DOHH2 (cell line): ENCODE data around the gene TUBB3.

Experiments used
- H3F3A ChIP-seq: fragments of 200-600 bp; sonication (generic), shearing (Covaris generic); 2 replicates; pipeline ENCODE4 v1.6.0; 2016; ENCODE audit warnings: antibody characterized with exemption, mild to moderate bottlenecking; ENCODE audit not compliant: control insufficient read depth, insufficient read depth
- H3K27ac ChIP-seq: fragments of 200-600 bp; sonication (generic); 2 replicates; pipeline ENCODE4 v1.5.1; 2014; ENCODE audit warnings: low read depth, mild to moderate bottlenecking, low read length, moderate library complexity
- H3K27me3 ChIP-seq: fragments of 200-600 bp; sonication (generic); 2 replicates; pipeline ENCODE4 v1.6.1; 2014; ENCODE audit warnings: mild to moderate bottlenecking, low read length, mixed read lengths; ENCODE audit not compliant: control insufficient read depth
- H3K36me3 ChIP-seq: fragments of 200-600 bp; sonication (generic); 2 replicates; pipeline ENCODE4 v1.6.1; 2014; ENCODE audit warnings: mild to moderate bottlenecking, low read length, moderate library complexity, mixed read lengths; ENCODE audit not compliant: control insufficient read depth
- H3K4me1 ChIP-seq: fragments of 200-600 bp; sonication (generic); 2 replicates; pipeline ENCODE4 v1.6.1; 2014; ENCODE audit warnings: mild to moderate bottlenecking, low read length, mixed read lengths; ENCODE audit not compliant: control insufficient read depth
- H3K4me2 ChIP-seq: fragments of 200-600 bp; sonication (generic); 2 replicates; pipeline ENCODE4 v1.6.0; 2014; ENCODE audit warnings: mild to moderate bottlenecking, low read length, moderate library complexity
- H3K4me3 ChIP-seq: fragments of 200-600 bp; sonication (generic); 2 replicates; pipeline ENCODE4 v1.5.1; 2014; ENCODE audit warnings: mild to moderate bottlenecking, low read length, mixed read lengths
- H3K79me2 ChIP-seq: fragments of 200-600 bp; sonication (generic); 2 replicates; pipeline ENCODE4 v1.6.1; 2014; ENCODE audit warnings: mild to moderate bottlenecking, low read length, mixed read lengths; ENCODE audit not compliant: control insufficient read depth
- H3K9me2 ChIP-seq: fragments of 200-600 bp; sonication (generic); replicated peaks from 2 replicates; pipeline ENCODE4 v1.6.1; 2014; ENCODE audit warnings: mild to moderate bottlenecking, low read length, mixed read lengths; ENCODE audit not compliant: control insufficient read depth
- H3K9me3 ChIP-seq: fragments of 200-600 bp; sonication (generic); 2 replicates; pipeline ENCODE4 v1.6.1; 2014; ENCODE audit warnings: antibody characterized with exemption, low read length, mixed read lengths; ENCODE audit not compliant: control insufficient read depth, insufficient read depth
- H4K20me1 ChIP-seq: fragments of 200-600 bp; sonication (generic); 2 replicates; pipeline ENCODE4 v1.6.0; 2014; ENCODE audit warnings: low read depth, mild to moderate bottlenecking, antibody characterized with exemption, low read length, moderate library complexity; ENCODE audit not compliant: control insufficient read depth, insufficient read depth
- CTCF ChIP-seq: fragments of 200-600 bp; sonication (generic); IDR thresholded peaks from one replicate; pipeline ENCODE4 v1.5.1; 2014; ENCODE audit warnings: antibody characterized with exemption, mild to moderate bottlenecking, low read depth, low read length; ENCODE audit not compliant: poor library complexity, severe bottlenecking
- EZH2phosphoT487 ChIP-seq: fragments of 200-600 bp; sonication (generic); IDR thresholded peaks from 2 replicates; pipeline ENCODE4 v1.6.1; 2017; ENCODE audit warnings: borderline replicate concordance, mild to moderate bottlenecking, antibody characterized with exemption, low read length, moderate library complexity, mixed read lengths

Gene TUBB3

GRCh38 chr16:89936034-89936433 is 12.9 kb downstream of the TUBB3 start:
- TF ChIP-seq CTCF, result no peak
- no peak for TF ChIP-seq EZH2phosphoT487
- no peak overlapping the region for H3K4me2 ChIP-seq
- no peak overlapping the region for H3K27ac ChIP-seq
- no peaks in the 10 kb centered on the region for H3K27me3 ChIP-seq
- no peaks in the 10 kb centered on the region for H3K9me2 ChIP-seq
- H3K4me3 ChIP-seq, result no peak overlapping the region
- peaks cover 32% of the 10 kb centered on the region for H3F3A ChIP-seq
- H3K4me1 ChIP-seq, result peaks cover 33% of the 10 kb centered on the region
- H3K9me3 ChIP-seq, result no peaks in the 10 kb centered on the region
- peaks cover 19% of the 10 kb centered on the region for H3K79me2 ChIP-seq
- H4K20me1 ChIP-seq, result peaks cover 12% of the 10 kb centered on the region; the same call in 1 of the 2 replicates
- H3K36me3 ChIP-seq, result peaks cover 73% of the 10 kb centered on the region

GRCh38 chr16:89936508-89936907 is 13.4 kb downstream of the TUBB3 start:
- Histone ChIP-seq H3K9me2 (no peaks in the 10 kb centered on the region), H3K4me1 (peaks cover 37% of the 10 kb centered on the region), H4K20me1 (peaks cover 8% of the 10 kb centered on the region; the same call in 1 of the 2 replicates), H3F3A (peaks cover 37% of the 10 kb centered on the region), H3K4me3 (no peak overlapping the region), H3K27ac (no peak overlapping the region), H3K27me3 (no peaks in the 10 kb centered on the region), H3K36me3 (peaks cover 68% of the 10 kb centered on the region), H3K9me3 (no peaks in the 10 kb centered on the region), H3K4me2 (no peak overlapping the region), H3K79me2 (peaks cover 14% of the 10 kb centered on the region)
- no peak for TF ChIP-seq EZH2phosphoT487
- TF ChIP-seq CTCF, result no peak

- Histone ChIP-seq H3K27me3 (no peaks in the 10 kb centered on the region), H3K36me3 (peaks cover 64% of the 10 kb centered on the region), H3K27ac (no peak overlapping the region), H3F3A (peaks cover 41% of the 10 kb centered on the region), H3K9me3 (no peaks in the 10 kb centered on the region), H4K20me1 (peaks cover 3% of the 10 kb centered on the region; the same call in 1 of the 2 replicates), H3K79me2 (peaks cover 9% of the 10 kb centered on the region), H3K4me3 (no peak overlapping the region), H3K4me1 (peaks cover 42% of the 10 kb centered on the region), H3K9me2 (no peaks in the 10 kb centered on the region), H3K4me2 (no peak overlapping the region)
- TF ChIP-seq EZH2phosphoT487 (no peak), CTCF (no peak)
Observed at GRCh38 chr16:89936981-89937380, 13.8 kb downstream of the TUBB3 start.
